HG03196 (cell line): ENCODE results near the gene TMEM164.

ENCODE experiments used
- ATAC-seq: cut with Tn5 transposase; IDR thresholded peaks from one replicate; pipeline ENCODE4 v1.9.1; 2021; ENCODE audit not compliant: unreplicated experiment

Gene TMEM164

DNA sequence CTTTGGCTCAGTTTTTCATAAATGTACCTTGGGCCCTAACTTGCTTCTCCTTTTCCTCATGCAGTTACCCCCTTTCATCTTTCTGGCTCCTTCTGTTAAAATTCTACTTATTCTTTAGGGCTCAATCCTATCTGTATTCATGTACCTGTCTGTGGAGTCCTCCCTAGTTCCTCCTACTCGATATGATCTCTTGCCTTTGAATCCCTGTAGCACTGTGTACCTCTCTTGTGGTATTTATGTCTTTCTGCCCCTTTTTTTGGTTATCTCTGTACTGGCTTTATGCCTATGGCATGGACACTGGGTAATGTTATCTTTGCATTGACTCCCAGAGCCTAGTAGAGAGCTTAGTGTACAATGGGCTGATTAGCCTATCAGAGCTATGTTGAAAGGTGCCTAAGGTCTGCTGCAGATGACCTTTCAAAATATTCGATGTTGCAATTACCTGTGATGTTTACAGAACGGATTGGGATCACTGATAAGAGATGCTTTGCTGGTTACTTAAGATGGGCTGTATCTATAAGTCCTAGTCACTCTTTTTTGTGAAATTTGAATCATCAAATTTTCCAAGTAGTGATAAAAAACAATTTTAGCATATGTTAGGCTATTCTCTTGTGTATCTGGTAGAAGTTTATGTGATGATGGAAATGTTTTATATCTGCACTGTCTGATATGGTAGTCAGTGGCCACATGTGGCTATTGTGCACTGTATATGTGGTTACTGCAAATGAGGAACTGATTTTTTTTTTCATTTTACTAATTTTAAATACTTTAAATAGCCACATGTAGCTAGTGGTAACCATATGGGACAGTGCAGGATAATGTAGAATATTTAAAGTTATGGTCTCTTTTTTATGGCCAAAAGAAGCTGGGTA, 33.5 kb downstream of the TMEM164 start:
- no peak for ATAC-seq

DNA sequence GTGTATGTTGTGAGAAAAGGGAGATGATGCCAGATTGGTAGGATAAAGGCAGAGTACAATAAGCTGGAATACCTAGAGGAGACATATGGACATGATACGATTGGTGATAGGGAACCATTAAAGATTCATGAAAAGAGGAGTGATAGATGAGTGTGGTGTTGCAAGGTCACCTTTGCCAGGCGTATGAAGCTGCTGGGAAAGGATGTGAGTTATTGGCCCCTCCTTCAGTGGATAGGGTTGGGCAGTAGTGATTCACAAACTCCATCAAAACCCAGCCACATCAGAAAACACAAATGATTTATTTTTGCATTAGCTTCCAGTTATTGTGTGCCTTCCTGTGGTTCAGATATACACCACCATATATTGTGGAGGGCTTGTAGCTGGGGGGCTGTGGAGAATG, 34.3 kb downstream of the TMEM164 start:
- ATAC-seq = no peak

DNA sequence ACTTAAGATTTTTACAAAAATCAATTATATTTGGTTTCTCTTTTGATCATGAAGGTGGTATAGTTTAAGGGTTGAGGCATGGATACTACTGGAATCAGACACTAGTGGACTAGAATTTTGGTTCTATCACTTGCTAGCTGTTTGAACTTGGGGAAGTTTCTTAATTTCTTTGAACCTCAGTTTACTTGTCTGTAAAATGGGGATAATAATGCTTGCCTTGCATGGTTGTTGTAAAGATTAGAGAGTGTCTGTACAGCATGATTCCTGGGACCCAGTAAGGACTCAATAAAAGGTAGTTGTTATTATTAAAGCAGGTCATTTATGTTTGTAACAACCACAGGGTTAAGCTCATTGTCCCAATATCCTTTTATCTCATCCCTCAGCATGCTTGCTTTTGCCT, 36.0 kb downstream of the TMEM164 start:
- no peak for ATAC-seq

DNA sequence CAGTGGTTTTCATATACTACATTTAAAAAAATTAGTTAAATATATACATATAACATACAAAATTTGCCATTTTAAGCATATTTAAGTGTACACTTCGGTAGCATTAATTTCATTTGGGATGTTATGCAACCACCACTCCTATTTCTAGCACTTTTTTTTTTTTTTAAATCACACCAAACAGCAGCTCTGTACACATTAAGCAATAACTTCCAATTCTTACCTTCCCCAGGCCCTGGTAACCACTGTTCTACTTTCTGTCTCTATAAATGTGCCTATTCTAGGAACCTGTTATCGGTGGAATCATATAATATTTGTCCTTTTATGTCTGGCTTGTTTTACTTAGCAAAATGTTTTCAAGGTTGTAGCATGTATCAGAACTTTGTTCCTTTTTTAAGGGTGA, 39.1 kb downstream of the TMEM164 start:
- no peak for ATAC-seq

DNA sequence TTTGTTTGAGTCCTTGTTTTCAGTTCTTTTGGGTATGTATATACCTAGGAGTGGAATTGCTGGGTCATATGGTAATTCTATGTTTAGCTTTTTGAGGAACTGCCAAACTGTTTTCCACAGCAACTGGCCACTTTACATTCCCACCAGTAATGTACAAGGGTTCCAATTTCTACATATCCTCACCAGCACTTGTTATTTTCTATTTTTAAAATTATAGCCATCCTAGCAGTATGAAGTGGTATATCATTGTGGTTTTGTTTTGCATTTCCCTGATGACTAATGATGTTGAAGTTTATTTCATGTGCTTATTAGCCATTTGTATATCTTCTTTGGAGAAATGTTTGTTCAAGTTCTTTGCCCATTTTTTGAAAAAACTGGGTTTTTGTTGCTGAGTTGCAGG, 39.6 kb downstream of the TMEM164 start:
- ATAC-seq = no peak

DNA sequence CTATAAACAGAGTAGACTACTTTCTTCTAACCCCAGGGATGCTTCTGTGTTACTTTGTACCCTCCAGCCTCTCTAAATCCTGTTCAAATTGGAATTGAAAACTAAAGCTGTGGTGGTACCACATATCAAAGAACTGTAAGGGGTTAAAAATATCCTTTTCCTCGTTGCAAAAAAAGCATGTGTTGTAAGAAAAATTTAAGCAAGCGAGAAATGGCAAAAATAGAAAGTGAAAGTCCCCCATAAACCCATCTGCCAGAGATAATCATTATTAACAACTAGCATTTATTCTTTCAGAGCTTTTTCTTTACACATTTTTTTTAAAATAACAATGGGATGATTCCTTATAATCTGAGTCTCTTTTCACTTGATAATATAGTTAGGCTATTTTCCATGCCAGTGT, 40.6 kb downstream of the TMEM164 start:
- no peak for ATAC-seq

DNA sequence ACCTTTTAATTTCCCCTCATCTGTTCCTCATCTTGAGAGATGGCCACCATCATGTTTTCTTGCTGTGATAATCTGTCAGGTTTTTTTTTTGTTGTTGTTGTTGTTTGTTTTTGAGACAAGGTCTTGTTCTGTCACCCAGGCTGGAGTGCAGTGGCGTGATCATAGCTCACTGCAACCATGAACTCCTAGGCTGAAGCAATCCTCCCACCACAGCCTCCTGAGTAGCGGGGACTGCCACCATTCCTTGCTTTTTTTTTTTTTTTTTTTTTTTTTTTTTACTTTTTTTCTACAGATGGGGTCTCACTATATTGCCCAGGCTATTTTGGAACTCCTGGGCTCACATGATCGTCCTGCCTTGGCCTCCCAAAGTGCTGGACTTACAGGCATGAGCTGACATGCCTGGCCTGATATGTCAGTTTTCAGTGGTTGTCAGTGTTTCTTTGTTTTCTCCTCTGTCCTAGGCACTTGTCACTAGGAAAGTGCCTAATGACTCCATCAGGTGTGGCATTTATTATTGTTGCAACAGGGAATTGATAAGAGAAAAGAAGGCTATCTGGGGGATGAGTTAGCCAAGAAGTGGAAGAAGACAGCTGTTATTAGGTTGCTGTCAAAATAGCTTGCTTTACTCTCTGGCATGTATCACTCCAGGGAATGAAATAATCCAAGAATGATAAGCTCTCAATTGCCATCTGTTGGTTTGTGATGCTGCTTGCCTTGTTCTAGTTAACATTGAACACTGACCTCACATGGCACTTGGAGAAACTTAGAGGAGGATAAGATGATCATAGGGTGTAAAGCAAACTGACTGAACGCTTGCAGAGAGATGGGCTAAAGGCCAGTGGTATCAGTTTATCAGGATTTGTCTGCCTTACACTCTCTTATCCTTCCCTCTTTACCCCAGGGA, 41.7 kb downstream of the TMEM164 start:
- ATAC-seq = no peak

DNA sequence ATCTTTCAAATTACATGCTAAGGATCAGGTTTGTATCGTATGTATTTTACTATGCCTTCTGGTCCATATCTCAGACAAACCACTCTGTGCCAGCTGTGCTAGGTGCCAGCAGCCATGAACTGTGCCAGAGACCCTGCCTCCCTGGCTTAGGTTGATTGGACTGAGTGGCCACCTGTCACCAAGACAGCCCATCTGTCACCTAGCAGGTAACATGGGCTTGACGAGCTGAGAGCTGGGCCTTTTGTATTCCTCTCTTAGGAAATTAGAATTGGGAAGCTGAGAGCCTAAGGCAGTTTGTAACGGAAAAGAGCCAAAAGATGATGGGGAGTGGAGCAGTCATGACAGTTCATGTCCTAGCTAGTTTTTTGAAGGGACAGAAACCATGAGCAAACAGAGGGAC, 42.5 kb downstream of the TMEM164 start:
- ATAC-seq = no peak

DNA sequence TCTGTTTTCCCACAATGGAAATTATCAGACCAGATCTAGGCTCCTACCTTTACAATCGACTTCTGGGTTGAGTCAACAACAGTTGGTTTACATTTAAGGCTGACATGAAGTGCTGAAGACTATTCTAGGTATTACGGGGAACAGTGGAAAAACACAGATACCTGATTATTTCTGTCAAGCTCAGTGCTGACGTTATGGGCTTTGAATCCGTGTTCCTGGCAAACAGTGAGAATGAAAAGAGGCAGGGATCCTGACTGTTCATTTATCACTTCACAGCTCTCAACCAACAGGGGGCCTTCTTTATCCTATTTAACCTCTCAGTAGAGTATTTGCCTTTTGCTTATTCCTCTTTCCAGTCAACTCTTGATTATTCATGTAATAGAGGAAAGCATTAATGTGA, 43.1 kb downstream of the TMEM164 start:
- no peak for ATAC-seq

DNA sequence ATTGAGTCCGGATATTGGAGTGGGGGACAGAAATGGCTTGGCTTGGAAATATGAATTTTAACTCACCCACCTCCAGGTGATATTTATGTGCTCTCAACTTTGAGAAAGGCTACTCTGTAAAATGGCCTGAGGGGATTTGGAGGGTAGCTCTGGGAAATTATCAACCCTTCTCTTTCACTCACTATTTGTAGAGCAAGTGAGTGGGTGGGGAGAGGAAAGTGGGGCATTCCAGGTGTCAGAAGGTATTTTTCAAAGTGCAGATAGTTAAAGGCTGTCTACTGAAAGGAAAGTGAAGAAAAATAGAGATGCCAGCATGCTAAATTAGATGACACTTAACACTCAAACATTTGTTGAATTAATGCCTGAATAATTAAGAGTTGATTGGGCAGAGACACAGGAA, 44.1 kb downstream of the TMEM164 start:
- no peak for ATAC-seq

DNA sequence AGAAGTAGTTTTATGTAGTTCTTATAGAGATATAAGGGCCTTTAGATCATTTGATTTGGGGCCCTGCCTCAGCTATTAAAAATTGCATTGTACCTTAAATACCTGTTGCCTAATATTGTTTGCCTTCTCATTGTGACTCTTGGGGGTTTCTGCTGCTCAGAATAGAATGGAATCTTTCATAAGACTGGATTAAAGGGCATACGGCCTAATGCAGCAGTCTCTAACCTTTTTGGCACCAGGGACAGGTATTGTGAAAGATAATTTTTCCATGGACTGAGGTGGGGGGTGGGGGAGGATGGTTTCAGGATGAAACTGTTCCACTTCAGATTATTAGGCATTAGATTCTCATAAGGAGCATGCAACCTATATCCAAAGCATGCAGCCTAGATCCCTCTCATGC, 46.2 kb downstream of the TMEM164 start:
- ATAC-seq = no peak

DNA sequence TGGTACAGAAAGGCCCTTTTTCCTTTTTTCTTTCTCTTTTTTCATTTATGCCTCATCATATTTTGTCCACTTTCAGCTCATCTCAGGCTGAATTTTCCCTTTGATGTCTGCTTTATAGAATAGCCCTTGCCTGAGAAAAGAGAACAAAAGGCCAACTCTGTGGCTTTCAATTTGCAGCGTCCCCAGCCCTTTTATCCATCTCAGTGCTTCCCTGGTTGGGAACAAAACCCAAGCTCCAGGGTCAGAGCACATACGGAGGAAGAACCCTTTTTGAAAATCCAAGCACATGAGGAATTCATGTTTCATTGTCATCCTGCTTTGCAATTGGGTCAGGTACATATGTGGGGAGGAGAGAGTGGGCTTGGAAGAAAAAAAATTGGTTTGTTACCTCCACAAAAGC, 47.5 kb downstream of the TMEM164 start:
- no peak for ATAC-seq

DNA sequence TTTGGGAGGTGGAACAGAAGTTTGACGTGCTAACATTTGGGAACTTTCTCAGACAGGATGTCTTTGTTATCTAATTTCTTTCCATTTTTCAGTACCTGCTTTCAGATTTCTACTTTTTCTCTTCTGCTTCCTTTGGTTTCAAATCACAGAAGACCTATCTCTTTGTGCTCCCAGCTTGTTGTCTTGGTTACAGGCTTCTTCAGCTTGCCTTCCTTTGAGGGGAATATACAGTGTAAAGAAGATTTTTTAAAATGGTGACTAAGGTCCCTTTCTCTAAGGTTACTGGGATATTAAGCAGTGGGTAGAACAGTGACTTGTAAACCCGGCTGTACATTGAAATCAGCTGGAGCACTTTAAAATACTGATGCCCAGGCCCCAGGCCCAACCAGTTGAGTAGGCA, 48.0 kb downstream of the TMEM164 start:
- no peak for ATAC-seq

DNA sequence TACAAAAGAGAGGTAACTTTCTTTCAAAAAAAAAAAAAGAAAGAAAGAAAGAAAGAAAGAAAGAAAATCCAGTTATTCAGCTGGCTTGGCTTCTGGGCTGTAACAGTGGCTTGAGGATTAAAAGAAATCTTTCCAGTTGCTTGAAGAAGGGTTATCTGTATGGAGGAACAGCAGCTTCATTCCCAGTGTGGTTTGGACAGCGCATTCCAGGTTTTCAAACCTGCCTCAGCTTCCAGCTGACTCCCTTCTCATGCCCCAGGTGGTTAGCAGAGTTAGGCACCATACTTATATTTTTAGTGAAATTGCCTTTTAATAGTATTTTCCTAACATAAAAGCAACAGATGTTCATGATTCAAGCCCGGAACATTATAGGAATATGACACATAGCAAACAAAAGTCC, 48.6 kb downstream of the TMEM164 start:
- ATAC-seq = no peak

DNA sequence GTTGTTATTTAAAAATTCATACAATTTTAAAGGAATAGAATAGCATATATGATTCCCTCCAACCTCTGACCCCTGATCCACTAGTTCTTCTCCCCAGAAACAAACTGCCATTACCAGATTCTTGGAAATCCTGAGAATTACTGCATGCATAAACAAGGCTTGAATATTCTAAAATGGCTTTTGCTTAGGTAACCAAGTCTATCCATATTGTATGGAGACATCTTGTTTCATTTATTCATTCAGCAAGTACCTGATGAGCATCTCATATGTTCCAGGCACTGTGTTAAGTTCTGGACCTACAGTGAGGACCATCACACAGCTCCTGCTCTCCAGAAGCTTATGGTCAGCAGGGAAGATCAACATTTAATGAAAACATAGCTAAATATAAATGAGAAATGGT, 49.4 kb downstream of the TMEM164 start:
- no peak for ATAC-seq

DNA sequence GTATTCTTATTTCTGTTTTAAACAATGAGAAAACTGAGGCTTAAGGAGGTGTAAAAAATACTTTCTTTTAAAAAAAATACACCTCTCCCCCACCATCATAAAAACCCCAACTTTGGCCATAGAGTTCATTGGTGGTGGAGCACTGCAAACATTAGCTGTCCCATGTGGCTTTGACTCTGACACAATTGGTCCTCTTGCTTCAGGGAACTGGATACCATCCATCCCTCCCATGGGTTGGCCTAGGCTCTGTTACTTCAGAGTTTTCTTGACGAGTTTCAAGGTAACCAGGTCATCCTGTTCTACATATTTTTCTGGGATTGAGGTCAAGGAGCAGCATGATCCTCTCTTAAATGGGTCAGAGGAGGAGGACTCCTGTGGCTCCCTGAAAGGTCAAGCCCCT, 50.5 kb downstream of the TMEM164 start:
- no peak for ATAC-seq

DNA sequence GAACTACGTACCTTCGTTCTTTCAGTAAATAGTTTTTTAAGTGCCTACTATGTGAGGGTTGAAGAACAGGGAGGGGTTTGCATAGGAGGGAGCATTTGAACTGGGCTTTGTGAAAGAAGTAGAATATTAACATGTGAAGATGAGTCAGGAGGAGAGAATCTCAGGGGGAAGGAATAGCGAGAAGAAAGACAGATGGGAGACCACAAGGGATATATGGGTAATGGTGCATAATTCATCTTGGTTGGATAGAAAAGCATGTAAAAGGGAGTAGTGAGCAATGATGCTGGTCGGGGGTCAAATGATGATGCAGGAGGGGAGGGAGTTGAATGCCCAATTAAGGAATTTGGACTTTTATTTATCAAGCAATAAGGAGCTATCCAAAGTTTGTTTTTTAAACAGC, 52.7 kb downstream of the TMEM164 start:
- ATAC-seq = no peak

DNA sequence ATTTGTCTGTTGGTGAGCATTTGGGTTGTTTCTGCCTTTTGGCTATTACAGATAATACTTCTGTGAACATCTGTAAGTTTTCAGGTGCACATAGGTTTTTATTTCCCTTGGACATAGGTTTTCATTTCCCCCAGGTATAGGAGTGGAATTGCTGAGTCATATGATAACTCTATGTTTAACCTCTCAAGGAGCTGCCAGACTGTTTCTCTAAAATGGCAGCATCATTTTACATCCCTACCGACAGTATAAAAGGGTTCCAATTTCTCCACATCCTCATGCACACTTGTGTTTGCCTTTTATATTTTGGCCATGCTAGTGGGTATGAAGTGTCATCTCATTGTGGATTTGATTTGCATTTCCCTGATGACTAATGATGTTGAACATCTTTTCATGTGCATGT, 53.5 kb downstream of the TMEM164 start:
- ATAC-seq = no peak

DNA sequence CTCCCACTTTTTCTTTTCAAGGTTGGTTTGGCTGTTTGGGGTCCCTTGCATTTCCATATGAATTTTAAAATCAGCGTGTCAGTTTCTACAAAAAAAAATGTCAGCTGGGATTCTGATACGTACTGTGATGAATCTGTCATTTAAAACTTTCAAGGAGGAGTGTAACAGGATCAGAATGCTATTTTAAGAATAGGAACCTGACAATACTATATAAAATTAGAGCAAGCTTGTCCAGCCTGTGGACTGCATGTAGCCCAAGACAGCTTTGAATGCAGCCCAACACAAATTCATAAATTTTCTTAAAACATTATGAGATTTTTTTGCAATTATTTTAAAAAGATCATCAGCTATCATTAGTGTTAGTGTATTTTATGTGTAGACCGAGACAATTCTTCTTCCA, 56.5 kb downstream of the TMEM164 start:
- ATAC-seq = no peak

DNA sequence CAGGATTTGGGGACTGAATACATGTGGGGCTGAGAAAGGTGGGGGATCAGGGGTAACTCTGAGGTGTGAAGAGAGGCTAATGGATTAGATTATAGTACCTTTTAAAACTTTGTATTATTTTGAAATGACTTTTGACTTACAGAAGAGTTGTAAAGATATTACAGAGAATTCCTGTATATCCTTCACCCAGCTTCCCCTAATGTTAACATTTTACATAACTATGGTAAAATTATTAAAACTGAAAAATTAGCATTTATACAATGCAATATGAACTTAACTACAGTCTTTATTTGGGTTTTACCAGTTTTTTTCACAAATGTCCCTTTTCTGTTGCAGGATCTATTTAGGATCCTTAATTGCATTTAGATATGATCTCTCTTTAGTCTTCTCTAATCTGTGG, 57.4 kb downstream of the TMEM164 start:
- no peak for ATAC-seq

DNA sequence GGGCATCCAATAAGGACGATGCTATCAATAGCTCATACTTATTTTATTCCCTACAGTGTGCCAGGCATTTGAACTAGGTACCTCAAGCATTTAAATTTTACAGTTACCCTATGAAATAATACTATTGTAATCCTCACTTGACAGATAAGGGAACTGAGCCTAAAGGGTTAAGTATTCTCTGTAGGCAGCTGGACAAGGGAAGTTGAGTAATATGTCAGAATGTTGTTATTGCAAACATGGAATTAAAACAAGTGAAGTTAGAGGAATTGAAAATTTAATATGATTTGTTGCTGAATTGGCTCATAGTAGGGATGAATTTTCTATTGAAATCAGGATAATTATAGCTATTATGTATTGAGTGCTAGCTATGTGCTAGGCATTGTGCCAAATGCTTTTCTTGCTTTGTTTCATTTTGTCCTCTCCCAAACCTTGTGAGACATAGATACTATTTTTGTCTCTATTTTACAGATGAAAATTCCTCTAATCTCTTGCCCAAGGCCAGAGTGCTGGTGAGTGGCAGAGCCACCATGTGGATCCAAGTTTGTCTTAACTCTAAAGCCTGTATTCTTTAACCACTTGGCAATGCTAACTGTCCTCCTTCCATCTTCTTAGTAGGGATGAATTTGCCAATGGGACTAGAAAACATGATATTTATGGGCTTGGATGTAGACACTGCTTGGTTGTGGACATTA, 58.1 kb downstream of the TMEM164 start:
- no peak for ATAC-seq

DNA sequence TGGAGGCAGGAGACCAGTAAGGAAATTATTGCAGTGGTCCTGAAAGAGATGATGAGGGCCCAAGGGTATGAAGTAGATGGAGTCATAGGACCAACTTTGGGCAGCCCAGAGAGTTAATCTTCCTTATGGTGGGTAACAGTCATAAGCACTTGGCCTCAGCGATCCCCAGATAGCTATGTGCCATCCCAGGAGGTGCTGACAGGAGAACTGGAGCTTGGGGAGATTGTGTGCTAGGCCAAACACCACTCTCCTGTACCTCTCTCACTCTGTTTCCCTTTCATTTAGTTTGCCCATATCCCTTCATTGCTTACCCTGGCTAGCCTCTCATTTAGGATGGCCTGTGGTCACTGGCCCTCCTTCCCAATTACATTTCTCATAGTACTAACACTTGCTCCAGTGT, 60.0 kb downstream of the TMEM164 start:
- ATAC-seq = no peak
